ENCODE results near the gene PTPN1. TPM values are rescaled to one million over a fixed set of nuclear protein-coding genes. Genes with fewer than 3 reads are reported as not detected.

PTPN1 gene
- polyA plus RNA-seq = 18.4 TPM
- long read RNA-seq, donor 1, full-length matches to known transcripts = 2 of 2 reads
- long read RNA-seq, donor 1, partial matches to known transcripts = 0 of 2 reads
- long read RNA-seq, donor 1, other reads (novel, unspliced or antisense) = 0 of 2 reads
- long read RNA-seq, donor 2, full-length matches to known transcripts = 1 of 1 reads
- long read RNA-seq, donor 2, partial matches to known transcripts = 0 of 1 reads
- long read RNA-seq, donor 2, other reads (novel, unspliced or antisense) = 0 of 1 reads
- long read RNA-seq, donor 3, full-length matches to known transcripts = 2 of 13 reads
- long read RNA-seq, donor 3, partial matches to known transcripts = 11 of 13 reads
- long read RNA-seq, donor 3, other reads (novel, unspliced or antisense) = 0 of 13 reads
- long read RNA-seq, donor 4 = 0 reads
- long read RNA-seq, donor 5, full-length matches to known transcripts = 4 of 4 reads
- long read RNA-seq, donor 5, partial matches to known transcripts = 0 of 4 reads
- long read RNA-seq, donor 5, other reads (novel, unspliced or antisense) = 0 of 4 reads
- long read RNA-seq, donor 6, full-length matches to known transcripts = 1 of 8 reads
- long read RNA-seq, donor 6, partial matches to known transcripts = 7 of 8 reads
- long read RNA-seq, donor 6, other reads (novel, unspliced or antisense) = 0 of 8 reads
- long read RNA-seq, donor 7 = 0 reads
- long read RNA-seq, donor 8, full-length matches to known transcripts = 2 of 30 reads
- long read RNA-seq, donor 8, partial matches to known transcripts = 28 of 30 reads
- long read RNA-seq, donor 8, other reads (novel, unspliced or antisense) = 0 of 30 reads
- long read RNA-seq, donor 9, full-length matches to known transcripts = 1 of 1 reads
- long read RNA-seq, donor 9, partial matches to known transcripts = 0 of 1 reads
- long read RNA-seq, donor 9, other reads (novel, unspliced or antisense) = 0 of 1 reads
- long read RNA-seq, donor 10, full-length matches to known transcripts = 5 of 11 reads
- long read RNA-seq, donor 10, partial matches to known transcripts = 6 of 11 reads
- long read RNA-seq, donor 10, other reads (novel, unspliced or antisense) = 0 of 11 reads
- long read RNA-seq, donor 11 = 0 reads

DNA sequence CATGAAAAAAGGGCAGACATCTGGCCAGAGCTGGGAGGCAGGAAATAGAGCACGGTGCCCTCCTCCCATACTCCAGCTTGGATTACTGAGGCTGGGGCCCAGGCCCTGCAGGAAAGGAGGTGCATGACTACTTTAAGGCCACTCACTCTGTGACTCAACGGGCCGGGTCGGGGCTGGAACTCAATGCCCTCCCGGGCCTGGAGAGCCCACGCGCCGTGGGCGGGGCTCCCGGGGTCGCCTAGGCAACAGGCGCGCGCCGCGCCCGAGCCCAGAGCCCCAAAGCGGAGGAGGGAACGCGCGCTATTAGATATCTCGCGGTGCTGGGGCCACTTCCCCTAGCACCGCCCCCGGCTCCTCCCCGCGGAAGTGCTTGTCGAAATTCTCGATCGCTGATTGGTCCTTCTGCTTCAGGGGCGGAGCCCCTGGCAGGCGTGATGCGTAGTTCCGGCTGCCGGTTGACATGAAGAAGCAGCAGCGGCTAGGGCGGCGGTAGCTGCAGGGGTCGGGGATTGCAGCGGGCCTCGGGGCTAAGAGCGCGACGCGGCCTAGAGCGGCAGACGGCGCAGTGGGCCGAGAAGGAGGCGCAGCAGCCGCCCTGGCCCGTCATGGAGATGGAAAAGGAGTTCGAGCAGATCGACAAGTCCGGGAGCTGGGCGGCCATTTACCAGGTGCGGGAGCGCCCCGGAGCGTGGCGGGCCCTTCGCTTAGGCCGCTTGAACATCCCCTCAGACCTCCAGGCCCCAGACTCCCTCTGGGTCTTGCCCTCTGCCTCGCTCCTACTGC is at the start of gene PTPN1:
Gene PTPN1 (plus strand): TSS at position 461 of the 783 bp plus-strand sequence. CDS start 145 bp downstream, at position 606.
- H3K36me3 ChIP-seq (ENCODE audit: control insufficient read depth, insufficient read depth, low read length) = no peaks in the 10 kb centered on the region
- peaks cover 3% of the 10 kb centered on the region for H3K9me3 ChIP-seq (ENCODE audit: control insufficient read depth, low read depth, low read length)
- peaks cover 13% of the 10 kb centered on the region for H3K4me1 ChIP-seq (ENCODE audit: control insufficient read depth, insufficient read depth, low read length)
- WGBS (ENCODE audit: insufficient coverage, low lambda C conversion rate) = no CpG with 5 or more reads among the region's 64 CpGs
- H3K27ac ChIP-seq (ENCODE audit: low read length) = peak within 1 kb of the TSS; percentile 75
- H3K27me3 ChIP-seq (ENCODE audit: control insufficient read depth, insufficient read depth, low read length) = no peaks in the 10 kb centered on the region
- peak; percentile 99 for DNase-seq
- H3K4me3 ChIP-seq (ENCODE audit: low read length) = peak within 1 kb of the TSS; percentile 100

DNA sequence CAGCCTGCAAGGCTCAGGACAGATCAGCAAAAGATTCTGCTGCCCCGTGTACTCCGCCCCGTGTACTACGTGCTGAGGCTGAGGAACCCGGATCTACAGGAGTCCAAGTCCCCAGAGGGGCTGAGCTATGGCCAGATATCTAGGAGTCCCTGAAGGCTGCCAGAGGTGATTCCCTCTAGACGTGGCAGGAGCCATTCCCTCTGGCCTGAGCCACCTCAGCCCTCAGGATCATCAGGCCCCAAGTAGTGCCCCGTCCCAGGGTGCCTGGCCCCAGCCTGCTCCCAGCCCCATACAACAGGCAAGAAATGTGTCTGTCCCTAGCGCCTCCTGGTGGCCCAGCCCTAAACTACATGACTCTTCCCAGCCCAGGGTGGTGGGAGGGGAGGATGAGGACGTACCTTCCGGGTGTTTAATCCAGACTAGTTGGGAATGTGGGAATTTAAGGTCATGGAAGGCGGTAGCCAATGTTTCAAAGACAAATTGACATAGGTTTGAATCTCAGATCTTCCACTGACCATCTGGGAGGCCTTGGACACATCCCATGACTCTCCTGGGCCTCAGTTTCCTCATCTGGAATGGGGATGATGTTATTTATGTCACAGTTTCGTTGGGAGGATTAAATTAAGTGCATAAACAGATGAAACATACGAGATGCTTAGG is 49.4 kb upstream of the PTPN1 start:
- H3K27me3 ChIP-seq (ENCODE audit: control insufficient read depth, insufficient read depth, low read length) = no peaks in the 10 kb centered on the region
- no peaks in the 10 kb centered on the region for H3K9me3 ChIP-seq (ENCODE audit: control insufficient read depth, low read depth, low read length)
- H3K4me1 ChIP-seq (ENCODE audit: control insufficient read depth, insufficient read depth, low read length) = peaks cover 35% of the 10 kb centered on the region
- H3K4me3 ChIP-seq (ENCODE audit: low read length) = no peak overlapping the region
- peak overlapping the region; percentile 53 for H3K27ac ChIP-seq (ENCODE audit: low read length)
- peak; percentile 74 to 89 for DNase-seq
- no peaks in the 10 kb centered on the region for H3K36me3 ChIP-seq (ENCODE audit: control insufficient read depth, insufficient read depth, low read length)
- WGBS (ENCODE audit: insufficient coverage, low lambda C conversion rate) = 29% methylated on average over 2 of the region's 13 CpGs

DNA sequence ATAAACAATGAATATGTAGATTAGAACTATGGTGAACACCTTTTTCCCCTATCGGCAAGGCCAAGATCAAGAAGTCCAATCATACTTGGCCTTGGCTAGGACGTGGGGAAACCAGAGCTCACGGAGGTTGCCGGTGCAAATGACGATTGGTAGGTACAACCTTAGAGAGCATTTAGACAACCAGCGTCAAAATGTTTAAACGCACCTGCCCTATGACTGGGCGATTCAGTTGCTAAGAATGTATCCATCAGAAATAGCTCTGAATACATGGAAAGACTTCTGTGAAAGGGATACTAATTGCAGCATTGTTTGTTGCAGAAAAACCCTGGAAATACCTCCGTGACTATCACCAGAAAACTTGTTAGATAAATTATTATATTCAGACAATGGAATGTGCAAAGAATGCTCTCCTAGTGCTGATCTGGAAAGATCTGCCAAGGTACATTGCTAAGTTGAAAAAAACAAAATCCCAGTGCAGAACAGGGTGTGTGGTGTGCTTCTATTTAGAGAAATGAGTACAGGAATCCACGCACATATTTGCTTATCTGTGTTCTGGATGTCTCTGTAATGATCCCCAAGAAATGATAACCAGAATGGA is 48.0 kb upstream of the PTPN1 start:
- H3K27ac ChIP-seq (ENCODE audit: low read length) = no peak overlapping the region
- no peaks in the 10 kb centered on the region for H3K27me3 ChIP-seq (ENCODE audit: control insufficient read depth, insufficient read depth, low read length)
- H3K4me1 ChIP-seq (ENCODE audit: control insufficient read depth, insufficient read depth, low read length) = peaks cover 20% of the 10 kb centered on the region
- H3K9me3 ChIP-seq (ENCODE audit: control insufficient read depth, low read depth, low read length) = no peaks in the 10 kb centered on the region
- DNase-seq = no peak
- H3K4me3 ChIP-seq (ENCODE audit: low read length) = no peak overlapping the region
- WGBS (ENCODE audit: insufficient coverage, low lambda C conversion rate) = 83% methylated on average over 1 of the region's 10 CpGs
- H3K36me3 ChIP-seq (ENCODE audit: control insufficient read depth, insufficient read depth, low read length) = no peaks in the 10 kb centered on the region

DNA sequence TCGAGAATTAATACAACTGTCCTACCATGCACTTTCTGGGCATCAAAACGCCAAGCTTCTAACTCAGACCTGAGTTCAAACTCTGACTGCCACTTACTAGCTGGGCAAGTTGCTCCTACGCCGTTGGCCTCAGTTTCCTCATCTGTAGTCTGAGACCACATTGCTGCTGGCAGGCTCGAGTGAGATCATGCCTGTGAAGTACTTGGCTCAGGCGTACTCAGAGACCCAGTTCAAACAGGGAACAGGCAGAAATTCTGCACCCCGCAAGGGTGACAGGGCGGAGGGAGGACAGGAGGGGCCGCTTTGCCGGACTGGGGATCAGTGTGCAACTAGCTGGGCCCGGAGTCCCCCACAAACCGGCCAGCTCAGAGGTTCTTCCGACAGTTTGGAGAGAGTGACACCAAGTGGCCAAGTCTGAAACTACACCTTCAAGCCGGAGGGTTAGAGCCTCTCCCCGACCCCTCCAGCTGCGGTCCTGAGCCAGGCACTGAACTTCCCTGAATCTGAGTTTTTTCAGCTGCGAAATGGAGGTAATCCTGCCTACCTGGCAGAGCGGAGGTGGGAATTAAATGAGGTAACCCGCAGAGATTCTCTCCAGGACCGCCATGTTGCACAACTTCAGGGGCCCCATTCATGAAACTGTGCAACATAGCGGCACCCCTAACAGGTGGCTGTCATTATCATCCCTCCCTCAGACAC is 46.0 kb upstream of the PTPN1 start:
- H3K9me3 ChIP-seq (ENCODE audit: control insufficient read depth, low read depth, low read length) = no peaks in the 10 kb centered on the region
- WGBS (ENCODE audit: insufficient coverage, low lambda C conversion rate) = no CpG with 5 or more reads among the region's 21 CpGs
- no peaks in the 10 kb centered on the region for H3K27me3 ChIP-seq (ENCODE audit: control insufficient read depth, insufficient read depth, low read length)
- no peak overlapping the region for H3K4me3 ChIP-seq (ENCODE audit: low read length)
- no peak overlapping the region for H3K27ac ChIP-seq (ENCODE audit: low read length)
- DNase-seq = peak in 1 of 2 donors; percentile 55
- H3K36me3 ChIP-seq (ENCODE audit: control insufficient read depth, insufficient read depth, low read length) = no peaks in the 10 kb centered on the region
- H3K4me1 ChIP-seq (ENCODE audit: control insufficient read depth, insufficient read depth, low read length) = peaks cover 16% of the 10 kb centered on the region

DNA sequence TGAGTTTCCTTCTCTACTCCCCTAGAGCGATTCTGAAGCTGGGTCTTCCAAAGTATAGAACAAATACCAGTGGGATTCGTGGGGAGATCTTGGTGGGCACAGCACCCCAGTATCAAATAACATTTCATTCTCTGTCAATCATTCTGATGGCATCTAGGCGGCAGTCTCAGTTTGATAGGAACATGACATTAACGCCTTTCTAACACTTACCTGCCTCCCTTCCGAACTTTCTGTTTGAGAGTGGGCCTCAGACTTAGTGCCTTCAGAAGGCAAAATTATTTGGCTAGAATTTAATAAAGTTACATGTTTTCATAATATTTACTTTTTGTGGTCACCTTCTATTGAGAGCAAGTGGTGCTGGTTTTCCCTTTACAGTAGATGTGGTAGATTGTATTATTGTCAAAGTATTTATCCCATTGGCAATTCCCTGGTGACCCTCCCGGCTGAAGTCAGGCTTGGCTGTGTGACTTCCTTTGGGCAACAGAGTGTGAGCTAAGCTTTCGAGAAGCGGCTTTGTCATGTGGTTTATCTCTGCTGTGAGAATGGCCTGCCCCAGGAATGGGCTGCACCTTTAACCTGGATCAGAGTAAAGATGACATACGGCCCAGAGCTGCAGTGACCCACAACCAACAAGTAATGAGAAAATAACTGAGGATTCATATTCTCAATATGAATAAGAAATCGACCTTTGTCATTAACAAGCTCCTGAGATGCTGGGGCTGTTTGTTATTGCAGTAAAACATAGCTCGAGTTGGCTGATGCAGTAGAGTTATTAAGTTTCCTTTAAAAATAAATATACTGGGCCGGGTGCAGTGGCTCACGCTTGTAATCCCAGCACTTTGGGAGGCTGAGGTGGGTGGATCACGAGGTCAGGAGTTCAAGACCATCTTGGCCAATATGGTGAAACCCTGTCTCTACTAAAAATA is 45.2 kb upstream of the PTPN1 start:
- H3K9me3 ChIP-seq (ENCODE audit: control insufficient read depth, low read depth, low read length) = no peaks in the 10 kb centered on the region
- no peak overlapping the region for H3K27ac ChIP-seq (ENCODE audit: low read length)
- DNase-seq = no peak
- H3K36me3 ChIP-seq (ENCODE audit: control insufficient read depth, insufficient read depth, low read length) = no peaks in the 10 kb centered on the region
- WGBS (ENCODE audit: insufficient coverage, low lambda C conversion rate) = 80% methylated on average over 1 of the region's 14 CpGs
- H3K4me3 ChIP-seq (ENCODE audit: low read length) = no peak overlapping the region
- H3K27me3 ChIP-seq (ENCODE audit: control insufficient read depth, insufficient read depth, low read length) = no peaks in the 10 kb centered on the region
- peaks cover 16% of the 10 kb centered on the region for H3K4me1 ChIP-seq (ENCODE audit: control insufficient read depth, insufficient read depth, low read length)

DNA sequence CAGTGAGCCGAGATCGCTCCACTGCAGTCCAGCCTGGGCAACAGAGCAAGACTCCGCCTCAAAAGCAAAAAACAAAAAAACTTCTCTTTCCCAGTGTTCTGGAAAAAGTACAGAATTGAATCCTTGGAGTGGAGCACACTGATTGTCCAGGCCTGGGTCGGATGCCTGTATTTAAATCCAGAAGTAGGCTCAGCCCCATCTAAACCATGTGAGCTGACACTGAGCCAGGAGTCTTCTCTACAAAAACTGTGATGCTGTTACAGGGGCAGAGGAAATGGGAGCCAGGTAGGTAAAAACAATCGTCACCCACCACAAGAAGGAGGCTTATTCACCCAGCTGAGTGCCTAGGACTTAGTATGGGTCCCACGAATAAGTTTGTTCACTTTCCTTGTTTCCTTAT is 43.0 kb upstream of the PTPN1 start:
- H3K27ac ChIP-seq (ENCODE audit: low read length) = no peak overlapping the region
- peak in 1 of 2 donors; percentile 1 for DNase-seq
- no peaks in the 10 kb centered on the region for H3K36me3 ChIP-seq (ENCODE audit: control insufficient read depth, insufficient read depth, low read length)
- no peaks in the 10 kb centered on the region for H3K9me3 ChIP-seq (ENCODE audit: control insufficient read depth, low read depth, low read length)
- H3K27me3 ChIP-seq (ENCODE audit: control insufficient read depth, insufficient read depth, low read length) = no peaks in the 10 kb centered on the region
- H3K4me3 ChIP-seq (ENCODE audit: low read length) = no peak overlapping the region
- H3K4me1 ChIP-seq (ENCODE audit: control insufficient read depth, insufficient read depth, low read length) = peaks cover 6% of the 10 kb centered on the region
- no CpG with 5 or more reads among the region's 6 CpGs for WGBS (ENCODE audit: insufficient coverage, low lambda C conversion rate)

DNA sequence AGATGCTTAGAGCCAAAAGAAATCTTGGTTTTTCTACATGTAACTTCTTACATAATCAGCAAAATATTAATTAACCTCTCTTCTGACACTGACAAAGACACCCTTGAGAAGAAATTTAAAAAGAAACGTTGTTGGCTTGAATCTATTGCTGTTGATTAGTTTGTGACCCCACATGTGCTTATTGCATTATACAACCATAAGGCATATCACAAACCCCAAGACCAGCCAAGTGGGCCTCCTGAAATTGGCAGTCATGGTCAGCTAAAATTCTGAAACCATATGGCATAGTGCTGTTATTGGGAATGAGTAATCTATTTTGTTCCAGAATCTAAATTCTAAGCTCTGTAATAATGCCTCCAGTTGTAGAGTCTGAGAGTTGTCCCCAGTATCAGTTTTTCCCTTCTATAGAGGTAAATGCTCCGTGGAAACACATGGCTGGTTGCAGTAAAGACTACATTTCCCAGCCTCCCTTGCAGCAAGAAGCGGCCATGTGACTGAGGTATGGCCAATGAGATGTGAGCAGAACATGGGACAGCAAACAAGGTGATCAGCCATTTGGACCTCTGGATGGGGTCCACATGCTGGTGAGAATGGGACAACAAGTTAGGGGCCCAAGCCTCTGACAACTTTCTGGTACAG is 42.3 kb upstream of the PTPN1 start:
- H3K27ac ChIP-seq (ENCODE audit: low read length) = no peak overlapping the region
- H3K27me3 ChIP-seq (ENCODE audit: control insufficient read depth, insufficient read depth, low read length) = no peaks in the 10 kb centered on the region
- H3K36me3 ChIP-seq (ENCODE audit: control insufficient read depth, insufficient read depth, low read length) = no peaks in the 10 kb centered on the region
- no peak overlapping the region for H3K4me3 ChIP-seq (ENCODE audit: low read length)
- peaks cover 6% of the 10 kb centered on the region for H3K4me1 ChIP-seq (ENCODE audit: control insufficient read depth, insufficient read depth, low read length)
- DNase-seq = no peak
- no CpG with 5 or more reads among the region's 3 CpGs for WGBS (ENCODE audit: insufficient coverage, low lambda C conversion rate)
- H3K9me3 ChIP-seq (ENCODE audit: control insufficient read depth, low read depth, low read length) = no peaks in the 10 kb centered on the region

DNA sequence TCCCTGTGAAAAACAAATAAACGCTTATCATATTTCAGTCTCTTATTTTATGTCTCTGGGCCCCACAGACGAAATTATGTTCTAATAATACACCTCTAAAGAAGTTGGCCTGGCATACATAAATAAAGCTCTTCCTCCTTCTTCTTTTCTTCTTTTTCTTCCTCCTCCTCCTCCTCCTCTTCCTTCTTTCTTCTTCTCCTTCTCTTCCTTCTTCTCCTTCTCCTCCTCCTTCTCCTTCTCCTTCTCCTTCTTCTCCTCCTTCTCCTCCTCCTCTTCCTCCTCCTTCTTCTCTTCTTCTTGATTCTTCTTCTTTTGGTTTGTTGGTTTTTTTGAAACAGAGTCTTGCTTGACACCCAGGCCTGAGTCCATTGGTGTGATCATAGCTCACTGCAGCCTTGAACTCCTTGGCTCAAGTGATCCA is 41.8 kb upstream of the PTPN1 start:
- WGBS (ENCODE audit: insufficient coverage, low lambda C conversion rate) = 73% methylated on average over 2 of the region's 2 CpGs
- Histone ChIP-seq H3K4me1 (ENCODE audit: control insufficient read depth, insufficient read depth, low read length) (peaks cover 6% of the 10 kb centered on the region), H3K4me3 (ENCODE audit: low read length) (no peak overlapping the region), H3K36me3 (ENCODE audit: control insufficient read depth, insufficient read depth, low read length) (no peaks in the 10 kb centered on the region), H3K27ac (ENCODE audit: low read length) (no peak overlapping the region), H3K9me3 (ENCODE audit: control insufficient read depth, low read depth, low read length) (no peaks in the 10 kb centered on the region), H3K27me3 (ENCODE audit: control insufficient read depth, insufficient read depth, low read length) (no peaks in the 10 kb centered on the region)
- DNase-seq = no peak

Data from large intestine (tissue), 12 donors.